Left ventricle myocardium inferior (tissue), 1 donor: ENCODE data around the gene ESYT2. TPM values are rescaled to one million over a fixed set of nuclear protein-coding genes. Genes with fewer than 3 reads are reported as not detected.

ENCODE experiments used
- DNase-seq: peaks from one replicate; pipeline ENCODE4 v3.0.0-alpha.2; 2020
- H3K27ac ChIP-seq: fragments of 200-600 bp; replicated peaks from 2 replicates; pipeline ENCODE4 v1.8.0; 2021
- H3K27me3 ChIP-seq: fragments of 200-600 bp; 2 replicates; pipeline ENCODE4 v1.8.0; 2021; ENCODE audit warnings: low read depth
- H3K36me3 ChIP-seq: fragments of 200-600 bp; 2 replicates; pipeline ENCODE4 v1.8.0; 2021
- H3K4me1 ChIP-seq: fragments of 200-600 bp; 2 replicates; pipeline ENCODE4 v1.8.0; 2021
- H3K4me3 ChIP-seq: fragments of 200-600 bp; 2 replicates; pipeline ENCODE4 v1.8.0; 2021; ENCODE audit warnings: mild to moderate bottlenecking, moderate library complexity
- H3K9me3 ChIP-seq: fragments of 200-600 bp; replicated peaks from 2 replicates; pipeline ENCODE4 v1.8.0; 2021
- intact Hi-C: fragments of 100-400 bp; cut with micrococcal nuclease; formaldehyde crosslinking; loops from one replicate; pipeline ENCODE4 v1.11.0; 2022
- total RNA-seq: library from RNA; stranded (reverse); fragmentation: NEBNext Ultra II Directional; extraction: Animal tissue kit (Norgen Biotek cat#: 25700); gene quantifications from one replicate; pipeline ENCODE4 v1.2.1, GENCODE V29; 2021
- TF ChIP-seq, protein P1 (sequence below): fragments of 200-600 bp; IDR thresholded peaks from 2 replicates; pipeline ENCODE4 v1.8.0; 2021; ENCODE audit warnings: antibody characterized with exemption, mild to moderate bottlenecking, borderline replicate concordance
- donor health status: DM: no; HTN: yes; CAD: no; lungs with severe emphysema.

ESYT2 gene
- total RNA-seq, 1 donor from 2014 or later, result 41.1 TPM

DNA sequence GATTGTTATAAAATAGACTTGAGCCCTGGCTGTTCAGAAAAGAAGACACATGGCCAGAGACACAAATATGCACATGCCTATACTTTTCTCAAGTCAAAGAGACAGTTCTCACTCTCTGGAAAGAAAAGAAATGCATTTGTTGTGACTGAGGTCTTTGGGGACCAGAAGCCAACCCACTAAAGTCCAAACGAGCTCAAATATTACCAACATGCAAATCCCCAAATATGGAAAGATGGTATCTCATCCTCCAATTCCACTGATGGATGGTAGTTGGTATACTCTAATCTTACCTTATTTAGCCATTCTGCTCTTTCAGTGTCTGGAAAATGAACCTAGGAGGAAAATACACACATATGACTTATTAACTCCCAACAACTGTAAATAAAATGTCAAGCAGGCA lies 30.6 kb downstream of the ESYT2 start:
- Histone ChIP-seq H3K27ac (no peak overlapping the region), H3K9me3 (no peaks in the 10 kb centered on the region), H3K27me3 (no peaks in the 10 kb centered on the region), H3K4me3 (no peak overlapping the region), H3K4me1 (peaks cover 42% of the 10 kb centered on the region), H3K36me3 (peaks cover 44% of the 10 kb centered on the region)
- intact Hi-C loops, result no loop called here
- TF ChIP-seq, protein P1, sequence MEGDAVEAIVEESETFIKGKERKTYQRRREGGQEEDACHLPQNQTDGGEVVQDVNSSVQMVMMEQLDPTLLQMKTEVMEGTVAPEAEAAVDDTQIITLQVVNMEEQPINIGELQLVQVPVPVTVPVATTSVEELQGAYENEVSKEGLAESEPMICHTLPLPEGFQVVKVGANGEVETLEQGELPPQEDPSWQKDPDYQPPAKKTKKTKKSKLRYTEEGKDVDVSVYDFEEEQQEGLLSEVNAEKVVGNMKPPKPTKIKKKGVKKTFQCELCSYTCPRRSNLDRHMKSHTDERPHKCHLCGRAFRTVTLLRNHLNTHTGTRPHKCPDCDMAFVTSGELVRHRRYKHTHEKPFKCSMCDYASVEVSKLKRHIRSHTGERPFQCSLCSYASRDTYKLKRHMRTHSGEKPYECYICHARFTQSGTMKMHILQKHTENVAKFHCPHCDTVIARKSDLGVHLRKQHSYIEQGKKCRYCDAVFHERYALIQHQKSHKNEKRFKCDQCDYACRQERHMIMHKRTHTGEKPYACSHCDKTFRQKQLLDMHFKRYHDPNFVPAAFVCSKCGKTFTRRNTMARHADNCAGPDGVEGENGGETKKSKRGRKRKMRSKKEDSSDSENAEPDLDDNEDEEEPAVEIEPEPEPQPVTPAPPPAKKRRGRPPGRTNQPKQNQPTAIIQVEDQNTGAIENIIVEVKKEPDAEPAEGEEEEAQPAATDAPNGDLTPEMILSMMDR, result no peak
- DNase-seq, result no peak

- TF ChIP-seq, protein P1, result no peak
- no peak for DNase-seq
- no peak overlapping the region for H3K4me3 ChIP-seq
- H3K27me3 ChIP-seq, result no peaks in the 10 kb centered on the region
- intact Hi-C loops, result no loop called here
- no peak overlapping the region for H3K27ac ChIP-seq
- H3K36me3 ChIP-seq, result peaks cover 63% of the 10 kb centered on the region
- H3K9me3 ChIP-seq, result no peaks in the 10 kb centered on the region
- peaks cover 25% of the 10 kb centered on the region for H3K4me1 ChIP-seq
Measured at GRCh38 chr7:158796667-158797066, 32.6 kb downstream of the ESYT2 start.

DNA sequence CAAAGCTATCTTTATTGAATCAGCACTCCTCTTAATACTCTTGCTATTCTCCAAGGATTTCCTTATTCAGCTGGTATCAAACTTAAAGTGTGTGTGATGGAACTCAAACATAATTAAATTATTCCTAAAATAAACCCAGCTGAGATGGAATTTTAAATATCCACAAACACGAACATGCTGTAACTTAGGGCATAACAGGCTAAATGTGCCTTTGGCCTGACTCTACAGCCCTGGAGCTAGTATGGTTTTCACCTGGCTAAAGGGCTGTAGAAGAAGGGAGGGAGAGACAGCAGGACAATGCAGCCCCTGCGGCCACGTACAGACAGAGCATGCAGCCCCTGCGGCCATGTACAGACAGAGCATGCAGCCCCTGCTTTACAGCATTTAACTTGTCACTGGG lies 34.0 kb downstream of the ESYT2 start:
- no peaks in the 10 kb centered on the region for H3K9me3 ChIP-seq
- intact Hi-C loops, result no loop called here
- DNase-seq, result no peak
- peaks cover 77% of the 10 kb centered on the region for H3K36me3 ChIP-seq
- H3K4me3 ChIP-seq, result no peak overlapping the region
- H3K27me3 ChIP-seq, result no peaks in the 10 kb centered on the region
- TF ChIP-seq, protein P1, result no peak
- peaks cover 11% of the 10 kb centered on the region for H3K4me1 ChIP-seq
- H3K27ac ChIP-seq, result no peak overlapping the region

- no peak overlapping the region for H3K4me3 ChIP-seq
- no peak for DNase-seq
- H3K36me3 ChIP-seq, result peaks cover 92% of the 10 kb centered on the region
- H3K27ac ChIP-seq, result no peak overlapping the region
- intact Hi-C loops, result no loop called here
- no peaks in the 10 kb centered on the region for H3K27me3 ChIP-seq
- TF ChIP-seq, protein P1, result no peak
- peaks cover 8% of the 10 kb centered on the region for H3K4me1 ChIP-seq
- H3K9me3 ChIP-seq, result no peaks in the 10 kb centered on the region
Measured at GRCh38 chr7:158791107-158791506, 38.2 kb downstream of the ESYT2 start.

DNA sequence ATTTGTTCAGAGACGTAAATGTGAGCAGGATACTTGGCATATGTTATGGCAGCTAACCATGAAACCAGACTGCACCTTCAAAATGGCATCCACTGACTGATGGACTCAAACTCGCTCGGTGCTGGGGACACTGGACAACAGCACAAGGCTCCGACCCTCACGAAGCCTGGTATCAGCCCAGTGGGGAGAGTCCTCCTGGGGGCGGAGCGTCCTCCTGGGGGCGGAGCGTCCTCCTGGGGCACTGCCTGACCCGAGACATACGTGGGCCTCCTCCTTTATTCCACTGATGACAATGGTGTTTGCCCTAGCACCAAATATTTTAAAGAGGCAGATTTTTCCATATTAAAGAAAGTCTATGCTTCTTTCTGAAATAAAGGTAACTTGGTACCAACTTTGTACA lies 39.5 kb downstream of the ESYT2 start:
- no peak for DNase-seq
- Histone ChIP-seq H3K27ac (no peak overlapping the region), H3K27me3 (no peaks in the 10 kb centered on the region), H3K4me3 (no peak overlapping the region), H3K9me3 (no peaks in the 10 kb centered on the region), H3K36me3 (peaks cover 83% of the 10 kb centered on the region), H3K4me1 (peaks cover 3% of the 10 kb centered on the region)
- intact Hi-C loops, result no loop called here
- TF ChIP-seq, protein P1, result no peak

DNA sequence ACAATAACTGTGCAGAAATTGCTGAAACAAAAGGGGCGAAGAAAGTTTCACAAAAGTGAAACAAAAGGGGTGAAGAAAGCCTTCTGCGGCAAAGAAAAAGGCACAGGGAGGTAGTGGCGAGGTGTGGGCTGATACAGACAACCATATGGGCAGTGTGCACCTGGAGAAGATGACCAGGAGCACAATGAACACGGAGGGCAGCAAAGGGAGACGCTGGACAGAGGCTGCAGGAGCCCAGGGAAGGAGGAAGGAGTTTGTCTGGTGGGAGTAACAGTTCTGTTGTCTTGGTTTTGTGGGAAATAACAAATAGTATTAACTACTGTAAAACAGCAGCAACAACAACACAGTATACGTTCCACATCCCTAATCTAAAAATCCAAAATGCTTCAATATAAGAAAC lies 42.4 kb downstream of the ESYT2 start:
- peaks cover 28% of the 10 kb centered on the region for H3K4me1 ChIP-seq
- peaks cover 63% of the 10 kb centered on the region for H3K36me3 ChIP-seq
- intact Hi-C loops, result no loop called here
- no peaks in the 10 kb centered on the region for H3K27me3 ChIP-seq
- no peak for DNase-seq
- H3K27ac ChIP-seq, result peak overlapping the region; percentile 17
- no peak overlapping the region for H3K4me3 ChIP-seq
- no peaks in the 10 kb centered on the region for H3K9me3 ChIP-seq
- TF ChIP-seq, protein P1, result no peak
